ENCODE results near the gene NSRP1.

GRCh38 chr17:30116345-30116660 lies 313 bp upstream of the NSRP1 start:
- TF ChIP-seq CTCF (conservative IDR thresholded peaks at IDR 0.05) (no peak), EZH2 (IDR thresholded peaks at IDR 0.05; ENCODE audit: low read depth) (no peak)
